GM19372 (cell line): ENCODE data around the gene RAPGEFL1.
"Not testable (repeated sequence)": the region's sequence is repeated elsewhere in the genome, so short reads cannot be mapped to it uniquely, and the experiment has no call there.

Source experiments
- ATAC-seq: cut with Tn5 transposase; IDR thresholded peaks from one replicate; pipeline ENCODE4 v1.9.1; 2021; ENCODE audit warnings: mild to moderate bottlenecking, low read depth, moderate library complexity; ENCODE audit not compliant: unreplicated experiment

Gene RAPGEFL1

GRCh38 chr17:40173778-40174135 lies 3.5 kb upstream of the RAPGEFL1 start:
- no peak for ATAC-seq

DNA sequence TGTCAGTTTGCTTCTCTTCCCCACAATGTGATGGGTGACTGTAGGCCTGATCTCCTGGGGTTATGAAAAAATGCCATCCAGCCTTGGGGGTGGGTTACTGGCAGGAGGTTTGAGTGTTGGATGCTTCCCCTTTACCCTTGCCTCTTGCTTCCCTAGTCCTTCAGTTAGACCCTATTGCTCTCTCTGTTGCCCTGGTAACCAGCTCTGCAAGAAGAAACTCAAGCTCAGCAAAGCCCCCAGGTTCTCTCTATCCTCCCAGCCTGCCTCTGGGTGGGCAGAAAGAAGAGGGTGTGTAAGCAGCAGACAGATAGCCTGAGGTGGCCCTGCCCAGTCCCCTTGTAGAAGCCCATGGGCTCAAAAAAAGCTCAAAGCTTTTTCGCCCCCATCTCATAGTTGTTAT lies 2.8 kb upstream of the RAPGEFL1 start:
- no peak for ATAC-seq

DNA sequence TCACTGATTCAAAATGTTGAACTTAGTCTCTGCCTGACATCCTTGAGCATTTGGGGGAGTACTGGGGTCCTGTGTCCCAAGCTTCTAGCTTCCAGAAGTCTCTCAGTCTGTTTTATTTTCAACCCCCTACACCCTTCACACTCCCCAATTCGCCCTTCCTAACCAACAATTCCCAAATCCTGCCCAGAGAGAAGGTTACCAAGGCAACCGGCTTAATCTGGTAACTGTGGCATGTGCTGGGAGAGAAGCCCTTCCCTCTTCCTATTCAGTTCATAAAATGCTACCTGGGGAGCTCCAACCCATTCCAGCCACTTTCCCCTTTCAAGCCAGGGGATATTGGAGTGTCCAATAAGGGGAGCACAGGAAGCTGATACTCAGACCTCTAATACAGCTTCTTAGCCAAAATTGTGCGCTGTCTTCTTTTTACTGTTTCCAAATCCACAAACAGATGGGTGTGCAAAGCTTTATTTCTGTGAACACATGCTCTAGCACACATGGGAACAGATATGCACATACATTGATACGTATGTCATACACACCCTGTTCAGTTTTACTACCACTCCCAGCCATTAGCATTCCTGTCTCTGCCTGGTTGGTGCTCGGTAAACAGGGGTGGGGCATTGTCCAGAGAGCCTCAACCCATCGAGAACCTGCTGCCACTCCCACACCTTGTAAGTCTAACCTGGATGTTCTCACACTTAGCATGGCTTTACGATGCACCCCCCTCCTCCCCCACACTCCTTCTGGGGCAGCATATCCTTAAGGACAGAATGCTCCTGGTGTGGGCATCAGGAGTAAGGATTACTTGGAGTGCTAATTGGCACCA lies 1.1 kb upstream of the RAPGEFL1 start:
- ATAC-seq = no peak

GRCh38 chr17:40176754-40177110 lies 538 bp upstream of the RAPGEFL1 start:
- ATAC-seq = no peak

GRCh38 chr17:40178021-40178601 lies 841 bp downstream of the RAPGEFL1 start:
- ATAC-seq = no peak

GRCh38 chr17:40178660-40179059 lies 1.4 kb downstream of the RAPGEFL1 start:
- ATAC-seq = no peak

- ATAC-seq = no peak
Measured at GRCh38 chr17:40179923-40180659, 2.8 kb downstream of the RAPGEFL1 start.

- ATAC-seq = no peak
Measured at GRCh38 chr17:40180694-40181093, 3.4 kb downstream of the RAPGEFL1 start.

DNA sequence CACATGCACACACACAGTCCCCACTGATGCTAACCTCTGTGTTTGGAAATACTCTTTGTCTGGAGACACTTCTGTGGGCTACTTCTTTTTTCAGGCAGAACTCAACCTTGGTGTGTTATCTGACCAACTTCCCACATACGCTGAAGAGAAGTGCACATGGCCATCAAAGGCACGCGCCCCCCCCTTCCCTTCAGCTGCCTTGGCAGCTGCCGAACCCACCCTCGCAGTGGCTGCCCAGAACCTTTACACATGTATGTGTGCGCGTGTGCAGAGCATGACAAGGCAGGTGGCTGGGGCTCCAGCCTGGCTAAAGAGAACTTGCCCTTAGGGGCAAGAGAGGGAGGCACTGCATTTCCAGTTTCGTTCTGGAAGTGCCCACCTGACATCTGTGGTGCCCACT lies 3.9 kb downstream of the RAPGEFL1 start:
- no peak for ATAC-seq

- ATAC-seq = no peak
Measured at GRCh38 chr17:40182606-40183005, 5.3 kb downstream of the RAPGEFL1 start.

DNA sequence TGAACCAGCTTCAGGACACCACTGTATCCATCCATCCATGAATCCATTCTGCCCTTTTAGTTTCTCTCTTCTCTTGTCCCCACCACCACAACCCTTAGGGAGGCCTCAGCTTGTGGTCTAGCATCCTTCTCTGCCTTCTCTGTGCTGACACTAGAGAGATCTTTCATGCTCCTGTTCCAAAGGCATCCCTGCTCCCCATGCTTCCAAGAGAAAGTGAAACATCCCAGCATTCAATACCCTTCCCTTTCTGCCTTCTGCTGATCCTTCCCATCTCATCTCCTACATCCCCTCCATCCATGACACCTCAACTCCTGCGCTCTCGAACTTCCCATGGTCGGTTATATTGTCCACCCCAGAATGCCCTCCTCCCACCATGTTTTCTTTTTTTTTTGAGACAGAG lies 10.0 kb downstream of the RAPGEFL1 start:
- ATAC-seq = no peak

GRCh38 chr17:40188694-40189093 lies 11.4 kb downstream of the RAPGEFL1 start:
- ATAC-seq = no peak

- no peak for ATAC-seq
Measured at GRCh38 chr17:40190197-40191021, 13.1 kb downstream of the RAPGEFL1 start.

GRCh38 chr17:40191237-40192208 lies 14.3 kb downstream of the RAPGEFL1 start:
- ATAC-seq = no peak

GRCh38 chr17:40192961-40193360 lies 15.7 kb downstream of the RAPGEFL1 start:
- ATAC-seq = no peak

DNA sequence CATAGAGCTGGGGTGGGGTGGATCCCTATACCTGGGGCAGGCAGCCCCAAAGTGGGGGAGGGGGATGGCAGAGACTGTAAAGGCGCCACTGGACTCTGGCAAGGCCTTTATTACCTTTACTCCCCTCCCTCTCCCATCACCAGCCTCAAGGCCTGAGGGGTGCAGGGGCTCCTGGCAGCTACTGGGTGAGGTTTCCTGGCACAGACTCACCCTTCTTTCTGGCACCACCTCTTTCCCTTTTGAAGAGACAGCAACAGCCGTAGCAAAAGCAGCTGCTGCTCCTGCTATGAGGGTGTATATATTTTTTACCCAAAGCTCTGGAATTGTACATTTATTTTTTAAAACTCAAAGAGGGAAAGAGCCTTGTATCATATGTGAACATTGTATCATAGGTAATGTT lies 17.6 kb downstream of the RAPGEFL1 start:
- no peak for ATAC-seq

- no peak for ATAC-seq
Measured at GRCh38 chr17:40197550-40197949, 20.3 kb downstream of the RAPGEFL1 start.

- not testable (repeated sequence) for ATAC-seq
Measured at GRCh38 chr17:40197965-40198456, 20.7 kb downstream of the RAPGEFL1 start.

DNA sequence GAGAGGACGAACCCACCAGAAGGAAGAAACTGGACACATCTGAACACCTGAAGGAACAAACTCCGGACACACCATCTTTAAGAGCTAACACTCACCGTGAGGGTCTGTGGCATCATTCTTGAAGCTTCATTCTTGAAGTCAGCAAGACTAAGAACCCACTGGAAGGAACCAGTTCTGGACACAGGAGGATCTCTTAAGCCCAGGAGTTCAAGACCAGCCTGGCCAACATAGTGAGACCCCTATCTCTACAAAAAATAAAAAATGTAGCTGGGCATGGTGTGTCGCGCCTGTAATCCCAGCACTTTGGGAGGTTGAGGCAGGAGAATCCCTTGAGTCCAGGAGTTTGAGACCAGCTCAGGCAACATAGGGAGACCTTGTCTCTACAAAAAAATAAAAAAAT lies 21.3 kb downstream of the RAPGEFL1 start:
- no peak for ATAC-seq
